Gastrocnemius medialis (tissue), 4 donors: ENCODE data around the gene ROR2.

Experiments
- CTCF ChIP-seq, 5 experiments: fragments of 450-650 bp in 3 of 5; fragments of 200-600 bp in 2 of 5; sonication (generic) in 2 of 5; IDR thresholded peaks in 4 of 5; conservative IDR thresholded peaks in 1 of 5; 1 replicate in 4 of 5; 2 replicates in 1 of 5; pipeline ENCODE4 v1.5.1; 2016 to 2019; ENCODE audit warnings: antibody characterized with exemption in 5 of 5, mild to moderate bottlenecking in 3 of 5, moderate library complexity in 3 of 5
- POLR2A ChIP-seq, 2 donors: fragments of 450-650 bp; IDR thresholded peaks; one replicate each; pipeline ENCODE4 v1.6.1; 2017; ENCODE audit warnings: antibody characterized with exemption in 2 of 2, mild to moderate bottlenecking in 2 of 2, moderate library complexity in 2 of 2

GRCh38 chr9:91856419-91856818 is 93.6 kb downstream of the ROR2 start:
- TF ChIP-seq CTCF (IDR thresholded peaks at IDR 0.05 in 4 of 5, conservative IDR thresholded peaks at IDR 0.05 in 1 of 5) = no peak
- no peak for TF ChIP-seq POLR2A (IDR thresholded peaks at IDR 0.05)
